HG02884 (cell line): ENCODE data around the gene SFXN1.

Experiments
- ATAC-seq: cut with Tn5 transposase; IDR thresholded peaks from one replicate; pipeline ENCODE4 v1.9.1; 2021; ENCODE audit warnings: mild to moderate bottlenecking, moderate library complexity; ENCODE audit not compliant: unreplicated experiment

Gene SFXN1

DNA sequence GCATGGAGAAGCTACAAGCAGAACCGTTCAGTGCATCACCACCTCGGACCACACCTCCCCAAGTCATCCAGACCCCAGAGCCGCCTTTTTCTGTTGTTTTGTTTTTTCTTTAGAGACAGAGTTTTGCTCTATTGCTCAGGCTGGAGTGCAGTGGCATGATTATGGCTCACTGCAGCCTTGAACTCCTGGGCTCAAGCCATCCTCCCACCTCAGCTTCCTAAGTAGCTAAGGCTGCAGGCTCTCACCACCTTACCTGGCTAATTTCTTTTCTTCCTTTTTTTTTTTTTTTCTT is 13.5 kb upstream of the SFXN1 start:
- no peak for ATAC-seq

DNA sequence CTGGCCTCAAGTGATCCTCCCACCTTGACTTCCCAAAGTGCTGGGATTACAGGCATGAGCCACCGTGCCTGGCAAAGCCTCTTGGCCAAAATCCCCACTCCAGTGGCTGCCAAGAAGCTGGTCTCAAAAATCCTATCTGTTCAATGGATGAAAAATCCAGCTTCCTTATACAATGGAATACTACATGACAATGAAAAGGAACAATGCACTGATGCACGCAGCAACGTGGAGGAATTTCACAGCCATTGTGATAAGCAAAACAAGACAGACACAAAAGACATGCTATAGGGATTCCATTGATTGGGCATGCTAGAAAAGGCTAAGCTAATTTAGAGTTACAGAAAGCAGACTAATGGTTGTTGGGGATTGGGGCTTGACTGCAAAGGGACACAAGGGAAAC is 13.1 kb upstream of the SFXN1 start:
- ATAC-seq: no peak

GRCh38 chr5:175466700-175467318 is 11.6 kb upstream of the SFXN1 start:
- no peak for ATAC-seq

GRCh38 chr5:175467983-175468690 is 10.2 kb upstream of the SFXN1 start:
- no peak for ATAC-seq

GRCh38 chr5:175468892-175469291 is 9.5 kb upstream of the SFXN1 start:
- no peak for ATAC-seq

- ATAC-seq: no peak
Observed at GRCh38 chr5:175469916-175470315, 8.4 kb upstream of the SFXN1 start.

DNA sequence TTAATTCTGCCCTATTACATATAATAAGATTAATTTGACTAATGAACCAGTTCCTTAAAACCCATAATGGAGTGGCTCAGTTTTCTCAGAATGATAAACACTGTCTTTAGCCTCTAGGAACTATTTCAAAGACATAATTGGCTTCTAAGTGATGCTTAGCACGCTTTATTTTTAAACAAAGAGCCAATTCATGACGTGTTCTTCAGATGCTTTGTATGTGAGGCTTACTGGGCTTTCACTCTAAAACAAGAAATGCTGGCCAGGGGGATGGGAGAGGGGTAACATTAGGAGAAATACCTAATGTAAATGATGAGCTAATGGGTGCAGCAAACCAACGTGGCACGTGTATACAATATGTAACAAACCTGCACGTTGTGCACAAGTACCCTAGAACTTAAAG is 7.6 kb upstream of the SFXN1 start:
- ATAC-seq: no peak

DNA sequence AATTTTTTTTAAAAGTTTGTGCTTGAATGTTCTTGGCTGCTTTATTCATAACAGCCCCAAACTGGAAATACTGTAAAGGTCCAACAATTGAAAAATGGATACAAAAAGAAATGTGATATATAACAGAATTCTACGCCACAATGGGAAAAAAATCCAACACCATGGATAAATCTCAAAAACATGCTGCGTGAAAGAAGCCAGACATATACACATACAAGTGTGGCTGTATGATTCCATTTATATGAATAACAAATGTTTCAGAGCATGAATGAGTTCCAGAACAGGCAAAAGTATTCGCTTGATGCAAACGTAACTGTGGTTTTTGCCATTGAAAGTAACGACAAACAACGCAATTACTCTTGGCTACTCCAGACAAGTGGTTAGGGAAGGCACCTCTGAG is 7.2 kb upstream of the SFXN1 start:
- no peak for ATAC-seq

GRCh38 chr5:175471628-175472027 is 6.7 kb upstream of the SFXN1 start:
- ATAC-seq: no peak

GRCh38 chr5:175472378-175472777 is 6.0 kb upstream of the SFXN1 start:
- ATAC-seq: no peak

- ATAC-seq: no peak
Observed at GRCh38 chr5:175475248-175475647, 3.1 kb upstream of the SFXN1 start.

GRCh38 chr5:175477440-175477839 is 920 bp upstream of the SFXN1 start:
- no peak for ATAC-seq

DNA sequence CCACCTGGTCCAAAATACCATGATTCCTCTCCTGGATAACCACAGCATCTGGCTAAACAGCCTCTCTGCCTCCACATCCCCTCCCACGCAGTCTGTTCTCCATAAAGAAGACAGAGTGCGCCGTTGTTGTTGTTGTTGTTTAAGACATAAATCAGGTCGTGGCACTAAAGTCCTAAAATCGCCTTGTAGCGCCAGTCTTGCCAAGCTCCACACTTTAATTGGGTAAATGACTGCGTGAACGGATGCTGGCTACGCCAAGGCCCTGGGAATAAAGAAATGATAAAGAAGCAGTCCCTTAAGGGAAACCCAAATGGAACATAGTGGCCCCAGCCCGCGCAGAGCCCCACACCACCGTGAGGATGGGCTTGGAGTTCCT is 364 bp upstream of the SFXN1 start:
- ATAC-seq: no peak

DNA sequence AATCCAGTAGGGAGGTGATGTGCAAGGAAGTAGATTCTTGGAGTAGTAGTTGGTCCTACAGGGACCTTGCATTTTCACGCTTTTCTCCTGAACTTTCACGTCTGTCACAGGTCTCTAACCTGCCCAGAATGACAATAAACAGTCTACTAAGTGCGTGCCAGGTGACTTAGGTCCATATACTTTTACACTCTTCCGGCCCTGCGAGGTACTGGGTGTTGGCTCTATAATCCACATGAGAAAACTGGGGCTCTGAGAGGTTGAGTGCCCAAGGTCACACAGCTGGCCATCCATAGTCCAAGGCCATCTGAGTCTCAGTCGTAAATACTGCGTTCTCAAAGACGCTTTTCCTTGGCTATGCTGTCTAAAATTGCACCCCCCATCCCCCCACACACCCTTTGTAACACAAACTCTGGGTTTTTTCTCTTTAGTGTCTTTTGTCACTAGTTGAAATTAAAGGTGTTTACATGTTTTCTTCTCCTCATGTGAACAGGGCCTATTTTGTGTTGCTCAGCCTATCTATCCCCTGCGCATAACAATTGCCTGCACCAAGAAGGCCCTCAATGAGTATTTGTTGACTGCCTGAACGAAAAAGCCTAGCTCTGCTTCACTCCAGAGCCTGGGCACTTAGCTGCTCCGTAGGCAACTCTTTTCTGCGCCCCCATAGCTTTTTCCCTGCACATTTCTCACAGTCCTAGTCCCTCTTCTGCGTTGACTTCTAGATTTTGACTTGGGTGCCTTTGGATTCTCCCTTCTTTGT is 943 bp downstream of the SFXN1 start:
- no peak for ATAC-seq

- ATAC-seq: no peak
Observed at GRCh38 chr5:175483337-175483736, 5.0 kb downstream of the SFXN1 start.

GRCh38 chr5:175484322-175484721 is 6.0 kb downstream of the SFXN1 start:
- ATAC-seq: no peak

DNA sequence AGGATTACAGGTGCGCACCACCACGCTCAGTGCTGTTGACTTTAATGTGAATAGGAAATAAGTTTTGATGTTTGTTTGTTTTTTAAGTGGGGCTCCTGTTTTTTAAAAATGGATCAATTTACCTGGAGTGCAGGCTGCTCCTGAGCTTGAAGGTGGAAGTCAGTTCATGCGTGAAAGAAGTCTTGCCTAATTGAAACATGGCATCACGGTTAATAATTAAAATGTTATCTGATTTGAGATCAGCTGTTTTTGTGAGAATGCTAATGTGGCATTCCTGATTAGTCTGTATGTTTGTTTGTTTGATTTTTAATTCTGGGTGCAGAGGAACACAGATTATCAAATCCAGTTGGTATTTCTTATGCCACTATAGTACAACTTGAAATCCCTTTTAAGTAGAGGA is 6.5 kb downstream of the SFXN1 start:
- no peak for ATAC-seq

GRCh38 chr5:175485631-175486030 is 7.3 kb downstream of the SFXN1 start:
- no peak for ATAC-seq

DNA sequence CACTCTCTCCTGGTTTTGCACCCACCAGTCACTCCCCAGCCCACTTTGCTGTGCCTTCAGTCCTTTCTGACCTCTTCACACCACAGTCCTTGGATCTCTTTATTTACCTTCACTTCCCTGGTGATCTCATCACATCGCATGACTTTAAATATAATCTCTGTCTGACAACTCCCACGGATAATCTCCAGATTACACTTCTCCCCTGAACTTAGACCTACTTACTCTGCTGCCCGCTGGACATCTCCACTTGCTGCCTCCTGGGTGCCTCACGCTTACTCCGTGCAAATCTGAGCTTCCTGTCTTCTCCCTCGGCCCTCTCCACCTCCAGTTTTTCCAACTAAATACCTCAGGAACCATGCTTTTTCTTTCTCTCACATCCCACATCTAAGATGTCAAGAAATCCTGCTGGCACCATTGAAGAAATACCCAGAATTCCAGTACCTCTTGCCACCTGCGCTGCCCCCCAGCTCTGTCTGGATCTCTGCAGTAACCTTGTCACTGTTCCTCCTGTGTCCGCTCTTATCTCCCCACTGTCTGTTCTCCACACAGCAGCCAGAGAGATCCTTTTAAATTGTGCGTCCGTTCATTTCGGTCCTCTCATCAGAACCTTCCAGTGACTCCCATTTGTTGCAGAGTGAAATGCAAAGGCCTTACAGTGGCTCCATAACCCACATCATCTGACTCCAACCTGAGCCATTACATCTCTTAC is 9.3 kb downstream of the SFXN1 start:
- no peak for ATAC-seq

DNA sequence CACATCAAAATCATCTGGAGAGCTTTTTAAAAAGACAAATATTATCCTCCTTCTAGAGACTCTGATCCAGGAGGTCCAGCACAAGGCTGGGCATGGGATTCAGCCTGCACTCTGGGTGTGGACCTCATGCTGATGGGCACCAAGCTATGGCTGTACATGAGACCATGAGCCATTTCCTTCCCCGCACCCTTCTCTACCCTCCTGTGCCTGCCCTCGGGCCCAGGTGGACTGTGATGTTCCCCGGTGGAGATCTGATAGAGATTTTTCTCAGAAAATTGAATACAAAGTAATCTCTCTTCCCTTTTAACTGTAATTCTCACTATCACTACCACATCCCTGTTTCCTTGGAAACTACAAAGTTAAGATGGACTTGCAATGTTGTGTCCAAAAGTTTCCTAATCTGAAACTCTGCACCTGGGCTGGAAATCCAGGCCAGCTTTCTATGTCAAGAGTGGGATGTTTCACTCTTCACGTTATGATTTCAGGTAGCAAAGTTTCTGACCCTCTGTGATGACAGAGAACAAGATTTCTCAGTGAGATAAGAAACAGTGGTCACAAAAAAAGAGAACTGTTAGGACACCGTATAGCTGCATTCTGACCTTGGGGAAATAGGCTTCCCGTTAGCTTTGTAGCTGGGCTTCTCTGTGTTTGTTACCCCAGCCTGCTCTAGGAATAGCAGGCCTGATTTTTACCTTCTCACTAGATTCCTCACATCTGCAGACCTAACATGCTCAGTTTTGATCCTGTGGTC is 11.5 kb downstream of the SFXN1 start:
- no peak for ATAC-seq

- no peak for ATAC-seq
Observed at GRCh38 chr5:175491223-175491622, 12.9 kb downstream of the SFXN1 start.
